ENCODE data around the gene RTL10.

RTL10 gene

GRCh38 chr22:19823191-19823901, 31.3 kb downstream of the RTL10 start:
- no peak for DNase-seq (ENCODE audit: low read depth, low spot score)

GRCh38 chr22:19822301-19823117, 32.2 kb downstream of the RTL10 start:
- DNase-seq (ENCODE audit: low read depth, low spot score), result no peak

GRCh38 chr22:19821523-19822300, 33.0 kb downstream of the RTL10 start:
- no peak for DNase-seq (ENCODE audit: low read depth, low spot score)

- no peak for DNase-seq (ENCODE audit: low read depth, low spot score)
Measured at GRCh38 chr22:19820880-19821522, 33.7 kb downstream of the RTL10 start.

- DNase-seq (ENCODE audit: low read depth, low spot score), result no peak
Measured at GRCh38 chr22:19819911-19820879, 34.5 kb downstream of the RTL10 start.

- no peak for DNase-seq (ENCODE audit: low read depth, low spot score)
Measured at GRCh38 chr22:19819208-19819910, 35.3 kb downstream of the RTL10 start.

- no peak for DNase-seq (ENCODE audit: low read depth, low spot score)
Measured at GRCh38 chr22:19818324-19819207, 36.1 kb downstream of the RTL10 start.

GRCh38 chr22:19816372-19817119, 38.1 kb downstream of the RTL10 start:
- DNase-seq (ENCODE audit: low read depth, low spot score), result no peak

- no peak for DNase-seq (ENCODE audit: low read depth, low spot score)
Measured at GRCh38 chr22:19815823-19816290, 38.8 kb downstream of the RTL10 start.

GRCh38 chr22:19815093-19815822, 39.4 kb downstream of the RTL10 start:
- no peak for DNase-seq (ENCODE audit: low read depth, low spot score)

- DNase-seq (ENCODE audit: low read depth, low spot score), result no peak
Measured at GRCh38 chr22:19814428-19814827, 40.2 kb downstream of the RTL10 start.

GRCh38 chr22:19812910-19813309, 41.8 kb downstream of the RTL10 start:
- DNase-seq (ENCODE audit: low read depth, low spot score), result no peak

- no peak for DNase-seq (ENCODE audit: low read depth, low spot score)
Measured at GRCh38 chr22:19811811-19812771, 42.6 kb downstream of the RTL10 start.

GRCh38 chr22:19811211-19811621, 43.5 kb downstream of the RTL10 start:
- DNase-seq (ENCODE audit: low read depth, low spot score), result no peak

- no peak for DNase-seq (ENCODE audit: low read depth, low spot score)
Measured at GRCh38 chr22:19810381-19811201, 44.1 kb downstream of the RTL10 start.

Data from activated CD4-positive, CD25-positive, alpha-beta regulatory T cell treated with anti-CD3 and anti-CD28 coated beads, Interleukin-2, amount 50 U/mL, for 16 hours (primary cell).